GM20000 (cell line): ENCODE measurements around the gene C6.

Experiments
- DNase-seq: peaks from one replicate; pipeline ENCODE4 v3.0.0; 2012; ENCODE audit warnings: low spot score
- CTCF ChIP-seq: IDR thresholded peaks from 2 replicates; pipeline ENCODE4 v1.5.1; 2012; ENCODE audit warnings: mild to moderate bottlenecking, control low read depth; ENCODE audit errors: extremely low read depth, missing control alignments

The C6 gene

GRCh38 chr5:41095324-41096101 is 117.8 kb downstream of the C6 start:
- TF ChIP-seq CTCF = no peak
- DNase-seq = no peak

GRCh38 chr5:41094871-41095270 is 118.5 kb downstream of the C6 start:
- no peak for TF ChIP-seq CTCF
- DNase-seq = no peak

GRCh38 chr5:41093803-41094202 is 119.5 kb downstream of the C6 start:
- no peak for DNase-seq
- no peak for TF ChIP-seq CTCF
